ENCODE measurements around the gene ZNF253.

The ZNF253 gene

DNA sequence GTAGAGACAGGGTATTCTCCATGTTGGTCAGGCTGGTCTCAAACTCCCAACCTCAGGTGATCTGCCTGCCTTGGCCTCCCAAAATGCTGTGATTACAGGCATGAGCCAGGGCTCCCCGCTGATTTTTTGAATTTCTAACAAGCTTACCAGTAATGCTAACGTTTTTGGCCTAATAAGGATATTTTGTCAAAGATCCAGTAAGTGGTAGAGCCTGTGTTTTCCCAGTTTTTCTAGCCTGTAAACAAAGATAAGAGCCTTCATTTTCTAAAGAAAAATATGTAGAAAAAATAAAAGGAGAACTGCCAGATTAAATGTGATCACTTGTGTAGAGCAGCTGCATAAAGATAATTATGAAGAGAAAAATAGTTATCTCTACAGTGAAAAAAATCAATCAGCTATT lies 72.8 kb downstream of the ZNF253 start:
- H3K27ac ChIP-seq = no peak overlapping the region
- TF ChIP-seq ZFX (IDR thresholded peaks at IDR 0.05; ENCODE audit: borderline replicate concordance) = no peak
- TF ChIP-seq, protein P1, sequence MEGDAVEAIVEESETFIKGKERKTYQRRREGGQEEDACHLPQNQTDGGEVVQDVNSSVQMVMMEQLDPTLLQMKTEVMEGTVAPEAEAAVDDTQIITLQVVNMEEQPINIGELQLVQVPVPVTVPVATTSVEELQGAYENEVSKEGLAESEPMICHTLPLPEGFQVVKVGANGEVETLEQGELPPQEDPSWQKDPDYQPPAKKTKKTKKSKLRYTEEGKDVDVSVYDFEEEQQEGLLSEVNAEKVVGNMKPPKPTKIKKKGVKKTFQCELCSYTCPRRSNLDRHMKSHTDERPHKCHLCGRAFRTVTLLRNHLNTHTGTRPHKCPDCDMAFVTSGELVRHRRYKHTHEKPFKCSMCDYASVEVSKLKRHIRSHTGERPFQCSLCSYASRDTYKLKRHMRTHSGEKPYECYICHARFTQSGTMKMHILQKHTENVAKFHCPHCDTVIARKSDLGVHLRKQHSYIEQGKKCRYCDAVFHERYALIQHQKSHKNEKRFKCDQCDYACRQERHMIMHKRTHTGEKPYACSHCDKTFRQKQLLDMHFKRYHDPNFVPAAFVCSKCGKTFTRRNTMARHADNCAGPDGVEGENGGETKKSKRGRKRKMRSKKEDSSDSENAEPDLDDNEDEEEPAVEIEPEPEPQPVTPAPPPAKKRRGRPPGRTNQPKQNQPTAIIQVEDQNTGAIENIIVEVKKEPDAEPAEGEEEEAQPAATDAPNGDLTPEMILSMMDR (IDR thresholded peaks at IDR 0.05) = no peak

DNA sequence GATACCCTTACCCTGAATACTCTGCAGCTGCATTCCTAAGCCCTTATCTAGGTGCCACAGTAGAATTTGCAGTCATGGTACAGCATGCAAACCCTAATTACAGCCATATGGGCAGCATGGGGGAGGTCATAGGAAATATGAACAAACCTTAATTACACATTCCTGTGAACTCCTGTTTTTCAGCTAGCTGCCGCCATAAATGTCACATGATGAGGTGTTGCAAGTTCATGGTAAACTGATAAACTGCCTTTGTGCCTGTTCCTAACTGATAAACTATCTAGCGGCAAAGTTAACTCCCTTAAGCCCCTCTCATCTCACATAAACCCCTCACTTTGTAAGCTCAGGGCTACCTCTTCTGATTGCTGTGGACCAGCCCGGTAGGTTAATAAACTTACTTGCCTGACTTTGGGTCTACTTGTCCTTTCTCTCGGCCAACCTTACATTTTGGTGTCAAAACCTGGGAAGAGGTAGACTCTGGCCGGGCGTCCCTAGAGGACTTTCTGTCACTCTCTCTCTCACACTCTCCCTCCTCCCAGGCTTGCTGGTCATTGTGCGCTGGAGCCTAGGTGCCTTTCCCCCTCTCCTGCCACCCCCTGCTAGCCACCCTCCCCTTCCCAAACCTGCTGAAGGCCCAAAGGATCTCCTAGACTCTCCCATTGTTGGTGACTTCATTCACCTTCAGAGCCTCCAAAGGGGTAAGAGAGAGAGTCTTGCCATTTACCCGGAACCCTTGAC lies 78.3 kb downstream of the ZNF253 start:
- TF ChIP-seq ZFX (IDR thresholded peaks at IDR 0.05; ENCODE audit: borderline replicate concordance) = no peak
- TF ChIP-seq, protein P1 (IDR thresholded peaks at IDR 0.05) = no peak
- H3K27ac ChIP-seq = no peak overlapping the region

All from 22Rv1 (cell line).